ENCODE measurements around the gene LARP4B. TPM values are rescaled to one million over a fixed set of nuclear protein-coding genes. Genes with fewer than 3 reads are reported as not detected.

Gene LARP4B
- total and polyA plus RNA-seq, 2 of the 13 experiments (the other 11 are each of a cell fraction or from before 2014, with no cell fraction given) = 19.5 to 30.2 TPM

GRCh38 chr10:970311-971149, 39.0 kb upstream of the LARP4B start (continued):
- TF ChIP-seq, protein P1, sequence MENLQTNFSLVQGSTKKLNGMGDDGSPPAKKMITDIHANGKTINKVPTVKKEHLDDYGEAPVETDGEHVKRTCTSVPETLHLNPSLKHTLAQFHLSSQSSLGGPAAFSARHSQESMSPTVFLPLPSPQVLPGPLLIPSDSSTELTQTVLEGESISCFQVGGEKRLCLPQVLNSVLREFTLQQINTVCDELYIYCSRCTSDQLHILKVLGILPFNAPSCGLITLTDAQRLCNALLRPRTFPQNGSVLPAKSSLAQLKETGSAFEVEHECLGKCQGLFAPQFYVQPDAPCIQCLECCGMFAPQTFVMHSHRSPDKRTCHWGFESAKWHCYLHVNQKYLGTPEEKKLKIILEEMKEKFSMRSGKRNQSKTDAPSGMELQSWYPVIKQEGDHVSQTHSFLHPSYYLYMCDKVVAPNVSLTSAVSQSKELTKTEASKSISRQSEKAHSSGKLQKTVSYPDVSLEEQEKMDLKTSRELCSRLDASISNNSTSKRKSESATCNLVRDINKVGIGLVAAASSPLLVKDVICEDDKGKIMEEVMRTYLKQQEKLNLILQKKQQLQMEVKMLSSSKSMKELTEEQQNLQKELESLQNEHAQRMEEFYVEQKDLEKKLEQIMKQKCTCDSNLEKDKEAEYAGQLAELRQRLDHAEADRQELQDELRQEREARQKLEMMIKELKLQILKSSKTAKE (CRISPR knock-in tag; IDR thresholded peaks at IDR 0.05; ENCODE audit: borderline replicate concordance) = peak; percentile 56
- TF ChIP-seq BRF2 (CRISPR knock-in tag; IDR thresholded peaks at IDR 0.05) (no peak), ZNF790 (CRISPR knock-in tag; IDR thresholded peaks at IDR 0.05; ENCODE audit: borderline replicate concordance) (no peak), ZNF772 (CRISPR knock-in tag; IDR thresholded peaks at IDR 0.05) (no peak), PHB2 (IDR thresholded peaks at IDR 0.05; ENCODE audit: partially characterized antibody) (no peak), CCAR2 (optimal IDR thresholded peaks at IDR 0.05; ENCODE audit: low read depth, low read length) (no peak), KLF11 (CRISPR knock-in tag; IDR thresholded peaks at IDR 0.05) (no peak), MAF1 (CRISPR knock-in tag; IDR thresholded peaks at IDR 0.05; ENCODE audit: borderline replicate concordance) (no peak), ZBTB21 (CRISPR knock-in tag; IDR thresholded peaks at IDR 0.05) (no peak), NFIC (IDR thresholded peaks at IDR 0.05; ENCODE audit: low read length) (peak; percentile 84; the same call in 1 of the 2 replicates), AKAP8 (CRISPR knock-in tag; IDR thresholded peaks at IDR 0.05) (no peak), ZNF530 (CRISPR knock-in tag; IDR thresholded peaks at IDR 0.05; ENCODE audit: low read depth) (no peak), RCOR2 (CRISPR knock-in tag; IDR thresholded peaks at IDR 0.05) (peak; percentile 48; the same call in 1 of the 2 replicates), ZNF746 (CRISPR knock-in tag; IDR thresholded peaks at IDR 0.05) (no peak), ZNF879 (CRISPR knock-in tag; IDR thresholded peaks at IDR 0.05) (no peak), ZNF672 (CRISPR knock-in tag; IDR thresholded peaks at IDR 0.05) (no peak), ETV5 (CRISPR knock-in tag; IDR thresholded peaks at IDR 0.05; ENCODE audit: borderline replicate concordance) (no peak)
- TF ChIP-seq, protein P2, sequence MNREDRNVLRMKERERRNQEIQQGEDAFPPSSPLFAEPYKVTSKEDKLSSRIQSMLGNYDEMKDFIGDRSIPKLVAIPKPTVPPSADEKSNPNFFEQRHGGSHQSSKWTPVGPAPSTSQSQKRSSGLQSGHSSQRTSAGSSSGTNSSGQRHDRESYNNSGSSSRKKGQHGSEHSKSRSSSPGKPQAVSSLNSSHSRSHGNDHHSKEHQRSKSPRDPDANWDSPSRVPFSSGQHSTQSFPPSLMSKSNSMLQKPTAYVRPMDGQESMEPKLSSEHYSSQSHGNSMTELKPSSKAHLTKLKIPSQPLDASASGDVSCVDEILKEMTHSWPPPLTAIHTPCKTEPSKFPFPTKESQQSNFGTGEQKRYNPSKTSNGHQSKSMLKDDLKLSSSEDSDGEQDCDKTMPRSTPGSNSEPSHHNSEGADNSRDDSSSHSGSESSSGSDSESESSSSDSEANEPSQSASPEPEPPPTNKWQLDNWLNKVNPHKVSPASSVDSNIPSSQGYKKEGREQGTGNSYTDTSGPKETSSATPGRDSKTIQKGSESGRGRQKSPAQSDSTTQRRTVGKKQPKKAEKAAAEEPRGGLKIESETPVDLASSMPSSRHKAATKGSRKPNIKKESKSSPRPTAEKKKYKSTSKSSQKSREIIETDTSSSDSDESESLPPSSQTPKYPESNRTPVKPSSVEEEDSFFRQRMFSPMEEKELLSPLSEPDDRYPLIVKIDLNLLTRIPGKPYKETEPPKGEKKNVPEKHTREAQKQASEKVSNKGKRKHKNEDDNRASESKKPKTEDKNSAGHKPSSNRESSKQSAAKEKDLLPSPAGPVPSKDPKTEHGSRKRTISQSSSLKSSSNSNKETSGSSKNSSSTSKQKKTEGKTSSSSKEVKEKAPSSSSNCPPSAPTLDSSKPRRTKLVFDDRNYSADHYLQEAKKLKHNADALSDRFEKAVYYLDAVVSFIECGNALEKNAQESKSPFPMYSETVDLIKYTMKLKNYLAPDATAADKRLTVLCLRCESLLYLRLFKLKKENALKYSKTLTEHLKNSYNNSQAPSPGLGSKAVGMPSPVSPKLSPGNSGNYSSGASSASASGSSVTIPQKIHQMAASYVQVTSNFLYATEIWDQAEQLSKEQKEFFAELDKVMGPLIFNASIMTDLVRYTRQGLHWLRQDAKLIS (CRISPR knock-in tag; IDR thresholded peaks at IDR 0.05) = no peak
- TF ChIP-seq, protein P3, sequence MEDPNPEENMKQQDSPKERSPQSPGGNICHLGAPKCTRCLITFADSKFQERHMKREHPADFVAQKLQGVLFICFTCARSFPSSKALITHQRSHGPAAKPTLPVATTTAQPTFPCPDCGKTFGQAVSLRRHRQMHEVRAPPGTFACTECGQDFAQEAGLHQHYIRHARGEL (CRISPR knock-in tag; IDR thresholded peaks at IDR 0.05) = no peak
- TF ChIP-seq, protein P4, sequence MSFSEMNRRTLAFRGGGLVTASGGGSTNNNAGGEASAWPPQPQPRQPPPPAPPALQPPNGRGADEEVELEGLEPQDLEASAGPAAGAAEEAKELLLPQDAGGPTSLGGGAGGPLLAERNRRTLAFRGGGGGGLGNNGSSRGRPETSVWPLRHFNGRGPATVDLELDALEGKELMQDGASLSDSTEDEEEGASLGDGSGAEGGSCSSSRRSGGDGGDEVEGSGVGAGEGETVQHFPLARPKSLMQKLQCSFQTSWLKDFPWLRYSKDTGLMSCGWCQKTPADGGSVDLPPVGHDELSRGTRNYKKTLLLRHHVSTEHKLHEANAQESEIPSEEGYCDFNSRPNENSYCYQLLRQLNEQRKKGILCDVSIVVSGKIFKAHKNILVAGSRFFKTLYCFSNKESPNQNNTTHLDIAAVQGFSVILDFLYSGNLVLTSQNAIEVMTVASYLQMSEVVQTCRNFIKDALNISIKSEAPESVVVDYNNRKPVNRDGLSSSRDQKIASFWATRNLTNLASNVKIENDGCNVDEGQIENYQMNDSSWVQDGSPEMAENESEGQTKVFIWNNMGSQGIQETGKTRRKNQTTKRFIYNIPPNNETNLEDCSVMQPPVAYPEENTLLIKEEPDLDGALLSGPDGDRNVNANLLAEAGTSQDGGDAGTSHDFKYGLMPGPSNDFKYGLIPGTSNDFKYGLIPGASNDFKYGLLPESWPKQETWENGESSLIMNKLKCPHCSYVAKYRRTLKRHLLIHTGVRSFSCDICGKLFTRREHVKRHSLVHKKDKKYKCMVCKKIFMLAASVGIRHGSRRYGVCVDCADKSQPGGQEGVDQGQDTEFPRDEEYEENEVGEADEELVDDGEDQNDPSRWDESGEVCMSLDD (CRISPR knock-in tag; IDR thresholded peaks at IDR 0.05; ENCODE audit: borderline replicate concordance) = no peak
